SK-N-SH (cell line): ENCODE measurements around the gene YARS1. TPM values are rescaled to one million over a fixed set of nuclear protein-coding genes. Genes with fewer than 3 reads are reported as not detected.

Source experiments
- CTCF ChIA-PET: fragments of 300-600, 350-600 bp; formaldehyde crosslinking; extraction: SDS; loops from one replicate; lab custom pipeline; 2021; lab: Yijun Ruan, JAX
- POLR2A ChIA-PET: fragments of 350-600 bp; sonication (Branson Sonifier 250); formaldehyde crosslinking; extraction: SDS; loops from one replicate; lab custom pipeline; 2020; ENCODE audit warnings: antibody characterized with exemption, inconsistent platforms; lab: Yijun Ruan, JAX
- DNase-seq: peaks from one replicate; pipeline ENCODE4 v3.0.0; 2012
- H2AFZ ChIP-seq: fragments of 200-600 bp; sonication (generic); 2 replicates; pipeline ENCODE4 v1.8.1; 2016; ENCODE audit warnings: antibody characterized with exemption, mild to moderate bottlenecking, low read depth
- H3F3A ChIP-seq: fragments of 200-600 bp; sonication (generic); replicated peaks from 2 replicates; pipeline ENCODE3; 2016; ENCODE audit warnings: antibody characterized with exemption, mild to moderate bottlenecking; ENCODE audit not compliant: insufficient read depth
- H3K27ac ChIP-seq, 2 experiments: fragments of 200-500 bp in 1 of 2; fragments of 200-600 bp in 1 of 2; sonication (Bioruptor generic) in 1 of 2; sonication (generic), shearing (Covaris generic) in 1 of 2; 2 replicates each; pipeline versions ENCODE4 v1.5.1 to v1.6.1; 2014 to 2016; ENCODE audit warnings: low read depth in 2 of 2, inconsistent platforms in 1 of 2, low read length in 1 of 2, mild to moderate bottlenecking in 1 of 2, mixed read lengths in 1 of 2
- H3K27me3 ChIP-seq: fragments of 200-600 bp; sonication (generic), shearing (Covaris generic); 2 replicates; pipeline ENCODE4 v1.6.1; 2016; ENCODE audit warnings: mixed run types; ENCODE audit not compliant: insufficient read depth
- H3K36me3 ChIP-seq, 2 experiments: fragments of 200-500 bp in 1 of 2; fragments of 200-600 bp in 1 of 2; sonication (Bioruptor generic) in 1 of 2; sonication (generic) in 1 of 2; replicated peaks in 1 of 2; 2 replicates each; pipeline versions ENCODE3 to v1.5.1; 2014 to 2016; ENCODE audit warnings: low read length in 1 of 2, mild to moderate bottlenecking in 1 of 2; ENCODE audit not compliant: insufficient read depth in 2 of 2, control insufficient read depth in 1 of 2
- H3K4me1 ChIP-seq, 2 experiments: fragments of 200-500 bp in 1 of 2; fragments of 200-600 bp in 1 of 2; sonication (Bioruptor generic) in 1 of 2; sonication (generic), shearing (Covaris generic) in 1 of 2; 2 replicates each; pipeline versions ENCODE4 v1.5.1 to v1.6.1; 2014 to 2016; ENCODE audit warnings: low read depth in 1 of 2, low read length in 1 of 2, mixed run types in 1 of 2; ENCODE audit not compliant: insufficient read depth in 2 of 2, control insufficient read depth in 1 of 2
- H3K4me2 ChIP-seq: fragments of 200-600 bp; sonication (generic), shearing (Covaris generic); 2 replicates; pipeline ENCODE4 v1.6.1; 2017; ENCODE audit warnings: mixed run types
- H3K4me3 ChIP-seq, 2 experiments: fragments of 200-500 bp in 1 of 2; fragments of 200-600 bp in 1 of 2; sonication (Bioruptor generic) in 1 of 2; sonication (generic), shearing (Covaris generic) in 1 of 2; 2 replicates each; pipeline versions ENCODE4 v1.5.1 to v1.8.1; 2014 to 2016; ENCODE audit warnings: low read depth in 2 of 2, inconsistent platforms in 1 of 2, low read length in 1 of 2, mild to moderate bottlenecking in 1 of 2, mixed read lengths in 1 of 2, moderate library complexity in 1 of 2
- H3K79me2 ChIP-seq: fragments of 200-600 bp; sonication (generic); 2 replicates; pipeline ENCODE4 v1.8.1; 2017; ENCODE audit warnings: mild to moderate bottlenecking; ENCODE audit not compliant: insufficient read depth
- H3K9ac ChIP-seq: fragments of 200-600 bp; sonication (generic); 2 replicates; pipeline ENCODE4 v1.6.1; 2017; ENCODE audit warnings: mixed run types
- H3K9me2 ChIP-seq: fragments of 200-600 bp; sonication (generic); 2 replicates; pipeline ENCODE4 v1.6.1; 2017; ENCODE audit warnings: mixed run types
- H3K9me3 ChIP-seq: fragments of 200-600 bp; sonication (generic); 2 replicates; pipeline ENCODE4 v1.6.1; 2017; ENCODE audit warnings: mixed run types, mild to moderate bottlenecking, moderate library complexity
- H4K20me1 ChIP-seq: fragments of 200-600 bp; sonication (generic); 2 replicates; pipeline ENCODE4 v1.6.1; 2017; ENCODE audit warnings: mild to moderate bottlenecking, mixed run types; ENCODE audit not compliant: insufficient read depth
- CTCF ChIP-seq: fragments of 200-600 bp; sonication (generic); IDR thresholded peaks from 2 replicates; pipeline ENCODE4 v1.6.1; 2017; ENCODE audit warnings: antibody characterized with exemption, mild to moderate bottlenecking, moderate library complexity
- FOSL2 ChIP-seq: IDR thresholded peaks from 2 replicates; pipeline ENCODE4 v1.4.0; 2012; ENCODE audit warnings: low read depth, mild to moderate bottlenecking, moderate library complexity, borderline replicate concordance
- FOXJ3 ChIP-seq: sonication (generic); formaldehyde crosslinking; IDR thresholded peaks from 2 replicates; pipeline ENCODE4 v1.5.1; 2020; ENCODE audit warnings: mild to moderate bottlenecking, missing genetic modification reagents
- FOXM1 ChIP-seq: IDR thresholded peaks from 2 replicates; pipeline ENCODE4 v1.4.0; 2012; ENCODE audit warnings: low read depth, mild to moderate bottlenecking
- GABPA ChIP-seq: IDR thresholded peaks from 2 replicates; pipeline ENCODE4 v1.4.0; 2012; ENCODE audit warnings: low read depth, mild to moderate bottlenecking
- IRF3 ChIP-seq: fragments of 150-350 bp; IDR thresholded peaks from 2 replicates; pipeline ENCODE4 v1.6.1; 2016; ENCODE audit warnings: mild to moderate bottlenecking, low read depth, low read length
- MAX ChIP-seq: IDR thresholded peaks from 2 replicates; pipeline ENCODE4 v1.4.0; 2012; ENCODE audit warnings: low read depth
- NFIC ChIP-seq: IDR thresholded peaks from 2 replicates; pipeline ENCODE4 v1.4.0; 2012; ENCODE audit warnings: borderline replicate concordance
- POLR2AphosphoS5 ChIP-seq: IDR thresholded peaks from 2 replicates; pipeline ENCODE4 v1.6.1; 2012; ENCODE audit warnings: low read depth, low read length
- RCOR1 ChIP-seq: fragments of 150-350 bp; IDR thresholded peaks from 2 replicates; pipeline ENCODE4 v1.6.1; 2017; ENCODE audit warnings: antibody characterized with exemption, low read length
- SMC3 ChIP-seq: IDR thresholded peaks from 2 replicates; pipeline ENCODE4 v1.6.1; 2012; ENCODE audit warnings: low read depth, low read length, improper control_type of control experiment
- WGBS: methylation state at CpG from one replicate; pipeline ENCODE4 v1.1.6; 2017; ENCODE audit warnings: low lambda C conversion rate; 5-methylcytosine and 5-hydroxymethylcytosine counted together
- polyA plus RNA-seq, 3 experiments: library from polyadenylated mRNA; depleted of rRNA; stranded (reverse); fragments of >200 nt; gene quantifications; 2 replicates each; pipeline ENCODE4 v1.2.3, GENCODE V29; 2012

Gene YARS1
- polyA plus RNA-seq, 1 of the 3 experiments (the other 2 are of a cell fraction) = 46.3 TPM

- no peak overlapping the region for H3K4me3 ChIP-seq
- no peak overlapping the region for H3K9ac ChIP-seq
- POLR2A ChIA-PET = no interaction called here
- no peaks in the 10 kb centered on the region for H3K27me3 ChIP-seq
- TF ChIP-seq MAX (no peak), RCOR1 (no peak)
- WGBS = 98% methylated on average over 4 of the region's 4 CpGs
- H3K9me2 ChIP-seq = no peaks in the 10 kb centered on the region
- CTCF ChIA-PET = interaction anchor here (0.6 to 1.7 kb wide), 6 partner anchors 9 to 220 kb away, joined by 3 to 7 read pairs (median 4); no protein-coding TSS in a partner anchor
- H3K36me3 ChIP-seq = peaks cover 4 to 30% of the 10 kb centered on the region in 2 experiments
- H3K27ac ChIP-seq = no peak overlapping the region
- no peaks in the 10 kb centered on the region for H3K9me3 ChIP-seq
- H3K4me2 ChIP-seq = no peak overlapping the region
- no peaks in the 10 kb centered on the region for H3K4me1 ChIP-seq
- H2AFZ ChIP-seq = no peak overlapping the region
- DNase-seq = no peak
- H4K20me1 ChIP-seq = no peaks in the 10 kb centered on the region
- no peaks in the 10 kb centered on the region for H3F3A ChIP-seq
- H3K79me2 ChIP-seq = no peaks in the 10 kb centered on the region
These were observed 46.2 kb upstream of the YARS1 start for GRCh38 chr1:32863218-32863880.

GRCh38 chr1:32861904-32862695 is 44.9 kb upstream of the YARS1 start:
- Histone ChIP-seq H3K9me2 (no peaks in the 10 kb centered on the region), H2AFZ (no peak overlapping the region), H3K9me3 (no peaks in the 10 kb centered on the region), H3K27ac (no peak overlapping the region), H3K27me3 (no peaks in the 10 kb centered on the region), H3K79me2 (no peaks in the 10 kb centered on the region), H3K9ac (no peak overlapping the region), H3K4me2 (no peak overlapping the region), H3K4me3 (no peak overlapping the region), H3K36me3 (peaks cover 4 to 41% of the 10 kb centered on the region in 2 experiments), H3F3A (no peaks in the 10 kb centered on the region), H4K20me1 (no peaks in the 10 kb centered on the region), H3K4me1 (no peaks in the 10 kb centered on the region)
- ChIA-PET POLR2A (no interaction called here), CTCF (interaction anchor here (0.9 to 1.7 kb wide), 7 partner anchors 11 to 222 kb away, joined by 3 to 7 read pairs (median 4); no protein-coding TSS in a partner anchor)
- TF ChIP-seq IRF3 (no peak), SMC3 (no peak), POLR2AphosphoS5 (no peak), FOXM1 (no peak), FOSL2 (no peak), NFIC (no peak), CTCF (no peak), FOXJ3 (CRISPR knock-in tag) (no peak), GABPA (no peak)
- DNase-seq = no peak
- WGBS = 86% methylated on average over 3 of the region's 3 CpGs
